Suppressor macrophage treated with lipopolysaccharide for 1 hour (primary cell): ENCODE results near the gene CBLL1.
A peak's percentile ranks its signal among the peaks of the same experiment; 100 is the strongest.

Experiments
- DNase-seq, 3 donors: peaks; one replicate each; pipeline ENCODE4 v3.0.0-alpha.2; 2020 to 2022

The CBLL1 gene

DNA sequence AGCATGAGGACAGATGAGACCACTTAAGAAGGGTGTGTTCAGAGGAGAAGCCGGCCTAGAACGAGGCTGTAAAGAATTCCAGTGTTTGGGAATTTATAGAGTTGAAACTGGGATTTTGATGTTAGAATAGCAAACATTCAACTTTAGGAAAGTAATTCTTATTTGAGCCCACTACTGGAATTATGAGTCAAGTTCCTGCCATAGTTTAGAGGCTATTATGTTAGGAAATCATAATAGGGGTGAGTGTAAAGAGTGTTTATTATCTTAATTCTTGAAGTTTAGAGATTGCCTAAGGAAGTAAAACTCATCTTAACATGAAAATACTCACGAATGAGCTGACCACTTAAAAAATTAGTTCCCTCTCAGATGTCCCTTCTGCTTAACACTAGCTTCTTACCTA lies 2.1 kb downstream of the CBLL1 start:
- peak in 2 of 3 donors; percentile 20 to 31 for DNase-seq

DNA sequence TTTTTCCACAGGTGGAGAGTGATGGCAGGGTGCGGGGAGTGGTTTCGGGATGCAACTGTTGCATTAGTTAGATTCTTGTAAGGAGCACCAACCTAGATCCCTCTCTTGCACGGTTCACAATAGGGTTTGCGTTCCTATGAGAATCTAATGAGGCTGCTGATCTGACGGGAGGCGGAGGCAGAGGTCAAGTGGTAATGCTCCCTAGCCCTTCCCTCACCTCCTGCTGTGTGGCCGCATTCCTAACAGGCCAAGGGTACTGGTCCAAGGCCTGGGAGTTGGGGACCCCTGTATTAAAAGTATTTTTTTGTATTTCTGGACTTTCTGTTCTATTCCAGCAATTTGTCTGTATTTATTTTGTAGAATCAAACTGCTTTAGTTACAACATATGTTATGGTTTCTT lies 7.2 kb downstream of the CBLL1 start:
- DNase-seq, result no peak

DNA sequence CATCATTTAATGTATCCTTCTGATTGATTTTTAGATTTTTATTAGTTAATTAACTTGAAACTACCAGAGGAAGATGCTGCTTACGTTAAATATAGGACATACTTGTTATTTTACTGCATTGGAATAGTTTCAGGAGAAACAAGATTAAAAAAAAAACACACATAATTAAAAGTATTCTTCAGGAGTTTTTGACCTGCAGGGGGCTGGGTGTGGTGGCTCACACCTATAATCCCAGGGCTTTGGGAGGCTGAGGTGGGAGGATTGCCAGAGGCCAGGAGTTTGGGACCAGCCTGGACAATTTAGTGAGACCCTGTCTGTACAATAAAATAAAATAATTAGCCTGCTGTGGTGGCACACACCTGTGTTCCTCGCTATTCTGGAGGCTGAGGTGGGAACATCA lies 10.7 kb downstream of the CBLL1 start:
- no peak for DNase-seq

DNA sequence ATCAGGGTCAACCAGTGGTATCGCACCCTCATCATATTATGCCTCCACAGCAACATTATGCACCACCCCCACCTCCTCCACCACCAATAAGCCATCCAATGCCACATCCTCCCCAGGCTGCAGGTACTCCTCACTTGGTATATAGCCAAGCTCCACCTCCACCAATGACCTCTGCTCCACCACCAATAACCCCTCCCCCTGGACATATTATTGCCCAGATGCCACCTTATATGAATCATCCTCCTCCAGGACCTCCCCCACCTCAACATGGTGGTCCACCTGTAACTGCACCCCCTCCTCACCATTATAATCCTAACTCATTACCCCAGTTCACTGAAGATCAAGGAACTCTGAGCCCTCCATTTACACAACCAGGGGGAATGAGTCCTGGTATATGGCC lies 14.7 kb downstream of the CBLL1 start:
- DNase-seq, result no peak

DNA sequence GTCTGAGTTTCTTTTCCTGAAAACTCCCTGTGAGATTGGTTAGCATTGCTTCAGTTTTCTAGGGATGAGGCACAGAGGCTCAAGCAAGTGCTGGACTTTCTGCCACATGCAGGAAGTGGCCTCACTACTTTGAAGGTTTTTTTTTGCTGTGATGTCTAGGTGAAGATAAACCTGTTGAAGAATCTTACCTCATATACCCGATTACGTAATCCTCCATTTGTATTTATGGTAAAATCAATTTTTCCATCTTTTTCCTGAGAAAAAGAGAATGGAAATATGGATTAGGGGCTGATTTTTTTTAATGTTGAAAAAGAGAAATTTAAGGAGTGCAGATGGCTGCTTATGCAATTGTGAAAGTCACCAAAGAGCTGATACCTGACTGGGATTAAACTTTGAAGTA lies 23.4 kb downstream of the CBLL1 start:
- no peak for DNase-seq

DNA sequence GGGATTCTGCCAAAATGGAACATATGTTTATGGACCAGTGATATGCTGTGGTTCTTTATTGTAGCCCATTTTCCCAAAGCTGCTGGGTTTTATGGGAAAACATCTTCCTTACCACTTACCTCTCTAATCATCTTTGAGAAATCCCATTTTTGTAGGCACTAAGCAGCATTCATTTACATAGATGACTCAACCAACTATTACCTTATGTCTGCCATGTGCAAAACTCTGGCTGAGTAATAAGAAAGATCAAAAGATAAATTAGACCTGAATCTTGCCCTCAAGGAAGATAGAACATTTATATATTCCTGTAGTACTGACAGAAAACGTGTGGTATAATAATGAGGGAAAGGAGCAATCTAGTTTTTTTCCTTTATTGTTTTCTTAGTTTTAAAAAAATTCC lies 24.3 kb downstream of the CBLL1 start:
- DNase-seq, result no peak

DNA sequence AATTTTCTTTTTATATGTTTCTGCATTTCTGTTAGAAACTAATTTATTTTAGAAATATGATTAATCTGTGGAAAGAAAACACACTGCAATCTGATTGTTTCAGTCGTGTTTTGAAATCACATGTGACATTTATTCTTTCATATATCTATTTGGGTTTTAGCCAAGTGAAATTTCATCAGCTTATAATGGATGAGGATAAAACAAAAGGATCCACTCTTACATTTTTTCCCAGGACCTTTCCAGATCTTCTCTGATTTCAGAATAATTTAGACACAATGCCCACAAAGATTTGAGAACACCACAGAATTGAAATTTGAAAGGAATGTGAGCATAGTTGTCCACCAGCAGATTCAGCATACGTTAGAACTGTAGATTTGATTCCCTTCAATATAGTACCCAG lies 29.1 kb downstream of the CBLL1 start:
- DNase-seq, result no peak

DNA sequence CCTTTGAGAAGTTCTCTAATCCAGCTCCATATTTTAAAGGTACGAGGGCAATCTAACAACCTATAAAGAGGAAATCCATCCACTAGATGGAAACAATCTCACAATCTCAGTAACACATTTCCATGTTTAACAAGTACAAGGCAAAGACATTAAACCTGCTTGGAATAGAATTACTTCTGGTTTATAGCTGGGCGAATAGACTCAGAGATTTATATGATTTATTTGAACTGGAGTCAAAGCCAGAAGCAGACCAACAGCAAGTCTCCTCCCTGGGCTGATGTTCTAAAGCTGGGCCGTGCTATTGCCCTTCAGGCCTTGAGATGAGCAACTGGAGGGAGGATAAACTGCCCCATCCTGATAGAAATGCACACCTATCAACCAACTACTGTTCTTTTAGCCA lies 33.8 kb downstream of the CBLL1 start:
- DNase-seq, result no peak

DNA sequence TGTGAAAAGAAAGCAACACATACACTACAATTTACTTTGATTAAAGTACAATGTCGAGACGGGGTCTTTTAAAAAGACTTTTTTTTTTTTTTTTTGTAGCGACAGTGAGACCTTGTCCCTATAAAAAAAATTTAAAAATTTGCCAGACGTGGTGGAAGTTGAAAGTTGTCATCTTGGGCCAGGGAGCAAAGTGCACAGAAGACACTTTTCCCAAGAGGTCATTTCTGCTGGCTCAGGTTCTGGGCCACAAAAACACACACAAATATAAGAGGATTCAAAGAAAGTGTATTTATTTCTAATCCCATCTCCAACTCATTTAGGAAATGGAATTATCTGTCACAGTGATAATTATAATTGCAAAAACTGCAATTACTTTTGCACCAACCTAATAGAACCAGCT lies 34.3 kb downstream of the CBLL1 start:
- DNase-seq, result no peak

DNA sequence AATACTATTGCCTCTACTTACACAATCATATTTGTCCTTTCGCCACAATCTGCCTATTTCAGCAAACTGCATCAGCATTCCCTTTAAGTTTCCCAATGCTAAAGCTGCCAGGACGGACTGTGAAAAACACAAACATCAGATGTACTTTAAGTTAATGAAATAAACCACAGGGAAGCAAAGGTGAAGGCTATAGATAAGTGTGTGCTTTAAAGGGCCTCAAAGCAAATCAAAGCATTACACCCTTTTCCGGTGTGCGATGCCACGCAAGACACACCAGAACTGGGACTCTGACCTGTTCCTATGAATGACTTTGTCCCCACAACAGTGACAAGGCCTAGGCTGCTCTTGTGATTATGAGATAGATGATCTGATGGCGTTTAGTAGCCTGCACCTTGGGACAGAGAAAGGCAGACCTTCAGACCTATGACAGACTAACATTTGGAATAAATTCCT lies 35.7 kb downstream of the CBLL1 start:
- DNase-seq, result no peak

DNA sequence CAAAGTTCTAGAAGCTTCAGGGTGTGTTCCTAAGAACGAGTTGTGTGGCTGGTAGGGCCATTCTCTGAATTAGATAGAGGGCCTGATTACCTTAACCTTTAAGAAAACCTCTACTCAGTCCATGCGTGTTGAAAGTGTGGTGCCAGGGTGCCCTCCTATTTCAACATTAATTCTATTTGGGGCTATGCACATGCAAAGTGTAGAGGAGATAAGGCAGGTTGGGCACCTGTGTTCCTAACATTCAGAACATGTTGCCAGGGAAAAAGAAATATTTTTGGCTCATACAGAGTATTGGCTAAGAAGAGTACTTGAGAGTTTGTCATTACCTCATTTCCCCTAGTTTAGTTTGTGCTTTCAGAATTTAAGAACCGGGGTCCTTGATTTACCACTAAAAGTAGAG lies 38.4 kb downstream of the CBLL1 start:
- no peak for DNase-seq

DNA sequence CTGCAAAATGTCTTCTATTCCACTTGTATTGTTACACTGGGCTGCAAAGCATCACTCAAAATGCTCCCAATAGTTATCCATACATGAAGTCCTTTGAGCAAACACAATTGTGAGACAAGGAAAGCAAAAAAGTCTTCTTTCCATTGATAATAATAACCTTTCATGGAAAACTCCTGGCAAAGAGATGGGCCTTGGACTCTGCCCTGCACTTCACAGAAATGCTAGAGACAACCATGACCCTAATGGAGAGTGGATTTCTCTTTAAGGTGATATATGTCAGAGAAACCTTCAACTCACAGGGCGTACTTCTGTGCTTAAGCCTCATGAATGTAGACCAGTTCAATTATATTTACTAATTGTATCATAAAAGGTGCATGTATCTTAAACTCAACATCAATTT lies 39.7 kb downstream of the CBLL1 start:
- DNase-seq, result no peak

DNA sequence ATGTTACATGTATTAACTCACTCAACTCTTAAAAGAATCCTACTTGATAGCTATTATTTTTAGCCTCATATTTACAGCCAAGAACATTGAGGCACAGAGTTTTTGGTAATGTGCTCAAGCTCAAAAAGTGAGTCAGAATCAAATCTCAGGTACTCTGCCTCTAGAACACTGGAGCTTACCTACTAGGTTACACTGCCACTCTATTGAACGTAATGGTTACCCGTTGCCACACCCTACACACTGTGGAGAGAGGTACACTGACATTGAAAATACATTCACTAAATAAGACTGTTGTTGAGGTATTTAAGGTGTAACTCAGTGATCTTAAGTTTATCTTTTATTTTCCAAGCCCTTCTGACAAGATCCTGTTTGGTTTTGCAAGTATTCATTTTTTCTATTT lies 41.2 kb downstream of the CBLL1 start:
- no peak for DNase-seq

DNA sequence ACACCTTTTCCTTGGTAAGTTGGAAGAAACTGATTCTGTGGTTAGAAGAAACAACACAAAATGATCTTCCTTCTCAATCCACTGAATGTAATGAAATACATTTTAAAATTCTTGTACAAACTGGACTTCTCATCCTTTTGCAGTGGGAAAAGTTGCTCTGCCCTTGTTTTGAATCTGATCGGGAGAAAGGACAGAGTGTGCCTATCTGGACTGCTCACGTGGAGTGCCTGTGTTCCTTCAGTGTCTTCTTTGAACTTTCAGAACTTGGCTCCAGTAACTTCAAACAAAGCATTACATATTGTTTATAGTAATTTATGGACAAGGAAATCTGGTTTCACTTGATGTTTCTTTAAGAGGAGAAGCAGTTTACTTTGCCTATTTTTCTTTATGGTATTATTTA lies 42.0 kb downstream of the CBLL1 start:
- no peak for DNase-seq

DNA sequence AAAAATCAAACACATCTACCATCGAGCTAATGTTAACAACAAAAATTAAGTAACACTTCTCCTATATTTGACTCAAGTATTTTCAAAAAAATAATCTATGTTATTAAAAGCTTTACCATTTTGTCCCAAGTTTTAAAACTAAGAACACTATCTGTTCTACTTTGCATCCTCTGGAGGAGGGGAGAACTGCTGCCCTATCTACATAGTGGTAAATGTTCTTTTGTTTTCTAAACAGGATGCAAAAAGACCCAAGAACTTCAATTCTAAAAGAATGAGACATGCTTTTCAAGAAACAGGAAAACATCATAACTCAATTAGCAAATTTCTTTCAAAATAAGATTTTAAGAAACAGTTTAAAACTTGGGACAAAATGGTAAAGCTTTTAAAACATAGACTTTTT lies 44.3 kb downstream of the CBLL1 start:
- no peak for DNase-seq

DNA sequence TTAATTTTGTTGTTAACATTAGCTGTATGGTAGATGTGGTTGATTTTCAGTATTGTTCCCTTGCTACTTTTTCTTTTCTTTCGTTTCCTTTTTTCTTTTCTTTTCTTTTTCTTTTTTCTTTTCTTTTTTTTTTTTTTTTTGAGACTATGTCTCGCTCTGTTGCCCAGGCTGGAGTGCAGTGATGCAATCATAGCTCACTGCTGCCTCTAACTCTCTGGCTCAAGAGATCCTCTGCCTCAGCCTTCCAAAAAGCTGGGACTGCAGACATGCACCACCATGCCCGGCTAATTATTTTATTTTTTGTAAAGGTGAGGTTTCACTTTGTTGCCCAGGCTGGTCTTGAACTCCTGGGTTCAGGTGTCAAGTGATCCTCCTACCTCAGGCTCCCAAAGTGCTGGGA lies 44.7 kb downstream of the CBLL1 start:
- DNase-seq, result no peak

DNA sequence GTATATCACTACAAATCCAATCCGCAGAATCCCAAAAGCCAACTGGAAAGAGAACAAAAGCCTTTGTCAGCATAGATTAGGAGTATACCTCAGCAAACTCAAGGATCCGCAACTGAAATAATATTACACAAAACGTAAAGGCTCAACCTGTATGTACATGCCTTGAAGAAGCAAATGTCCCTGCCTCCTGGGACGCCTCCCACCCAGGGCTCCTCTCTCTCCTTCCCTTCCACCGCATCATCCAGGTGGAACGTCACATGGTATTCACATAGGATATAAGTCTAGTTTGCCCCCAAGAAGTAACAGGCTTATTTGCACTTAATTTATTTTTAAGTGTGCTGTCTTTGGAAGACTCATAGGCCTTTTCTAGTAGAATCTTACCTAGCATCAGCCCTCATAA lies 45.7 kb downstream of the CBLL1 start:
- DNase-seq, result no peak

DNA sequence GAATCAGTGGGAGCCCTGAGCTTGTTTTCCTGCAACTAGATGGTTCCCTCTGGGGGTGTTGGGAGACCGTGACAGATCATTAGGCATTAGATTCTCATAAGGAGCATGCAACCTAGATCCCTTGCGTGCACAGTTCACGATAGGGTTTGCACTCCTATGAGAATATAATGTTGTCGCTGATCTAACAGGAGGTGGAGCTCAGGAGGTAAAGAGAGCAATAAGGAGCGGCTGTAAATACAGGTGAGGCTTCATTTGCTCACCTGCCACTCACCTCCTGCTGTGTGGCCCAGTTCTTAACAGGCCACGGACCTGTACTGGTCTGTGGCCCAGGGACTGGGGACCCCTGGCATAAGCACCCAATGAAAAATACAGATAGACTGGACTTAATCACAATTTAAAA lies 48.4 kb downstream of the CBLL1 start:
- DNase-seq, result no peak

DNA sequence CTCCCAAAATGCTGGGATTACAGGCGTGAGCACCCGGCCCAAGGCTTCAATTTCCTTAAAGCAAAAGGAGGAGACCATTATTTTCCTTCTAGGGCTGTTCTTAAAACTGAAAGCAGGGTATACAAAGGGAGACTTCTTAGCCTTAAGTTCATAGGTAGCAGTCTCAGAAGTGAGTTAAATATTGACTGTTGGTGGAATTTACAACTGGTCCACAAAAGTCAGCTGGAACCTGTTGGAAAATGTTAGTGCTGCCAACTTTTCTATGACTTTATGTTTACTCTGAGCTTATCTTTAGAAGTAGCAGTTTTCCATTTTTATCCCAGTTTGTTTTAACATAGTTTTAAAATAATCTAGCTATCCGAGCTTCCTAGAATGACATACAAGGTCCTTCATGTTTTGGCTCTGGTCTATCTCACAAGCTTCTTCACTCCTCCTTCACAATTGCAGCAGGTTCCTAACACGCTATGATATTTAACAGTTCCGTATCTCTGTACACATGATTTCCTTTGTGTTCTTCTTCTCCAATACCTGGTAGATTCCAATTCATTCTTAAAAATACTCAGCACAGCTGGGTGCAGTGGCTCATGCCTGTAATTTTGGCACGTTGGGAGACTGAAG lies 55.8 kb downstream of the CBLL1 start:
- DNase-seq, result no peak

DNA sequence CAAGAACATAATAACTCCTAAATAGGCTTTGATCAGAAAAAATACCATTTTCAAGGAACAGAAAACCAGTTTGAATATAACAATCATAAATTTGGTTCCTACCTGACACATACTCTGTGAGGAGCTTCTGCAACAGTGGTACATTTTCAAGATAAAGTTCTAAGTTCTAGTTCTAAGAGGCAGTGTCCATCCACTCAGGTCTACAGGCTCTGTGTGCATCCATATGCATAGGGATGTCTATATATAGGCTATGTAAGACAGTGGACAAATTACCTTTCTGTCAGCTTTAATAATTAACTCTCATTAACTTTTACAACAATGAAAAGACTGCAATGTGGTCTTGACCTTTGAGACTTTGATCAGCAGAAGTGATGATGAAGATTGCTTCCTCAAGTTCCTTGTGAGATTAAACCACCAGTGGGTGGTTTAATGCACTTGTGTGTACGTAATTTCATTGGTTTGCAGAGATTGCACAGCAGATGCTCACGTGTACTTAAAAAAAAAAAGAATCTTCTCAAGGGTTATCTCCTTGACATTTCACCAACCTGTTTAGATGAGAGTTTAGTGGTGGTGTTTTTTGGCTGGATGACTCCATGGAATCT lies 59.2 kb downstream of the CBLL1 start, which contains the start of gene SLC26A3:
TSS of gene SLC26A3 (minus strand) at position 215 of the 602 bp plus-strand sequence. CDS start 8,714 bp downstream, outside the sequence.
- DNase-seq, result no peak

DNA sequence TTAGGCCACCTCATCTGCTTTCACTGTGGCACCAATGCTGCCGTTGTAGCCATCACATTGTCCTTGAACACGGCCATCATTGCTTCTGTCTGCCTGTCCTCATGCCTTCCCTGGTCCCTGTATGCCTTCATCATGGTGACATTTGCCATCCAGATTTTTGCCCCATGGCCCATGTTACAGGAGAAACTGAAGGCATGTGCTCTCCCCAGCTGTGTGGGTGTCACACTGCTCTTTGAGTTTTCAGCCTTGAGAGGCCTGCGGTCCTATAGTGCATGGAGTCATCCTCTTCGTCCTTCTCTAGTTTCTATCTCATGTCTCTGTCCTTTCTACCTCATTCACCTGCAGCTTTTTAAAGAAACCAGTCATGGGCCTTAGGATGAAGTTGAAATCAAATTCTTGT lies 65.2 kb downstream of the CBLL1 start:
- no peak for DNase-seq

DNA sequence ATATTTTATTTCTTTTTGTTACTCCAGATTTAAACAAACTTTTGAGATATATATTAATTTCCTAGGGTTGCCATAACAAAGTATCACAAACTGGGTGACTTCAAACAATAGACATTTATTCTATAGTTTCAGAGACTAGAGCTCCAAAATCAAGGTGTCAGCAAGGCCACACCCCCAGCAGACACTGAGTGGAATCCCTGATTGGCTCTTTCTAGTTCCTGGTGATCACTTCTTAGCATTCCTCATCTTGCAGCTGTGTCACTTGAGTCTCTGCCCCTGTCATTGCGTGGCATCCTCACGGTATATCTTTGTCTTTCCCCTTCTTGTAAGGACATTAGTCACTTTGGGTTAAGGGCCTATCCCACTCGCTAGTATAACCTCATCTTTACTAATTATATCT lies 66.7 kb downstream of the CBLL1 start:
- DNase-seq, result peak in 1 of 3 donors; percentile 2
